Measurements from ENCODE around the gene LOC101059915.
"Not testable (repeated sequence)": the region's sequence is repeated elsewhere in the genome, so short reads cannot be mapped to it uniquely, and the experiment has no call there.

Gene LOC101059915

DNA sequence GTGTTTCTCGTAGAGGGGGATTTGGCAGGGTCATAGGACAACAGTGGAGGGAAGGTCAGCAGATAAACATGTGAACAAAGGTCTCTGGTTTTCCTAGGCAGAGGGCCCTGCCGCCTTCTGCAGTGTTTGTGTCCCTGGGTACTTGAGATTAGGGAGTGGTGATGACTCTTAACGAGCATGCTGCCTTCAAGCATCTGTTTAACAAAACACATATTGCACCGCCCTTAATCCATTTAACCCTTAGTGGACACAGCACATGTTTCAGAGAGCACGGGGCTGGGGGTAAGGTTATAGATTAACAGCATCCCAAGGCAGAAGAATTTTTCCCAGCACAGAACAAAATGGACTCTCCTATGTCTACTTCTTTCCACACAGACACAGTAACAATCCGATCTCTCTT lies 22.9 kb upstream of the LOC101059915 start:
- DNase-seq = not testable (repeated sequence)

- DNase-seq = no peak
Measured at GRCh38 chrX:71650333-71650969, 16.9 kb upstream of the LOC101059915 start.

DNA sequence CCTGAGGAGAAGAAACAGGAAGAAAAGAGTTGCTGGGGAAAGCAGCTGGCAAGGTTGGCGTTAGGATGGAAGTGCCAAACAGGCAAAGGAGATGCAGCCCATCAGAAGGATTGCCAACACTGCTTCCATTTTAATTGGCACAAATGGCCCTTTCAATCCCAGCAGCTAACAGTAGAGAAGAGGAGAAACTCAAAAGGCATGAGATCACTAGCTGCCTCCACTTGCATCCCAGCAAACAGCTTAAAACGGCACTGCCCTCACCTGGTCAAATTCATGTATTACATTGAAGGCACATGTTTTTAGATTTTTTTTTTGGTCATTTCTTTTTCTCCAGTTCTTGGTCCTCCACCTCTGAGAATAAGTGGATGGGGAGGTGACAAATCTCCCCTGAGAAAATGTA lies 14.9 kb upstream of the LOC101059915 start:
- DNase-seq = peak; percentile 72

- DNase-seq = no peak
Measured at GRCh38 chrX:71653344-71653743, 14.0 kb upstream of the LOC101059915 start.

GRCh38 chrX:71657267-71657666 lies 10.1 kb upstream of the LOC101059915 start:
- no peak for DNase-seq

DNA sequence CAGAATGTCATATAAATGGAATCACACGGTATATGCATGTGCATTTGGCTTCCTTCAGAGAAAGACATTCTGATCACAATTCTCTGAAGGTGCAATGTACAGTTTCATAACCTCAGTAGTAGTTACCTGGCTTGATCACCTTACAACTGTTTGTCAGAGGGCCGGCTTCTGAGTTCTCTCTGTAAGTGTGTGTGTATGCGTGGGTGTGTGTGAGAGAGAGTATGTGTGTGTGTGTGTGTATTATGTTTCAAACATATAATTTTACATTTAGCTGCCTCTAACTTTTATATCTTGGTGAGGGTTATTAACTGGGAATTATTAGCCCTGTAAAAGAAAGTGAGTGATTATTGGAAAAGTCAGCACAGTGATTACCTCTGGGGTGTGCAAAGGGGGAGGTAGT lies 8.0 kb upstream of the LOC101059915 start:
- DNase-seq = no peak

DNA sequence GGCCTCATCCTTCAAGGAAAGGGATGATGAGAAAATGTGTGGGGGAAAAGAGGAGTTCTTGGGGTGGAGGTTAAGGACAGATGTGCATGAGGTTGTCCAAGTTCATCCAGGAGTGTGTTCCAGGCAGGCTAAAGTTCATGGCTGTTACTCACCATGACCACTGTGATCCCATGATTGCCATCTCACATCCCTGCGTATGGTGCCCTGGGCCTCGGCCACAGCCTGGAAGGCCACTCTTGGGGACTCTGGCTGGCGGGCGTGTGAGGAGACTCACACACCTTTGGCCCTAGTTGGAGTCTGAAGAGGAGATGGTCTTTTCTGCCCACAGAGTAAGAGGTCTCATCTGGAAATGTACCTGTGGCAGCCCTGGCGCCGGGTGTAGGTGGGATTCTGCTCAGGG lies 7.4 kb upstream of the LOC101059915 start:
- no peak for DNase-seq

DNA sequence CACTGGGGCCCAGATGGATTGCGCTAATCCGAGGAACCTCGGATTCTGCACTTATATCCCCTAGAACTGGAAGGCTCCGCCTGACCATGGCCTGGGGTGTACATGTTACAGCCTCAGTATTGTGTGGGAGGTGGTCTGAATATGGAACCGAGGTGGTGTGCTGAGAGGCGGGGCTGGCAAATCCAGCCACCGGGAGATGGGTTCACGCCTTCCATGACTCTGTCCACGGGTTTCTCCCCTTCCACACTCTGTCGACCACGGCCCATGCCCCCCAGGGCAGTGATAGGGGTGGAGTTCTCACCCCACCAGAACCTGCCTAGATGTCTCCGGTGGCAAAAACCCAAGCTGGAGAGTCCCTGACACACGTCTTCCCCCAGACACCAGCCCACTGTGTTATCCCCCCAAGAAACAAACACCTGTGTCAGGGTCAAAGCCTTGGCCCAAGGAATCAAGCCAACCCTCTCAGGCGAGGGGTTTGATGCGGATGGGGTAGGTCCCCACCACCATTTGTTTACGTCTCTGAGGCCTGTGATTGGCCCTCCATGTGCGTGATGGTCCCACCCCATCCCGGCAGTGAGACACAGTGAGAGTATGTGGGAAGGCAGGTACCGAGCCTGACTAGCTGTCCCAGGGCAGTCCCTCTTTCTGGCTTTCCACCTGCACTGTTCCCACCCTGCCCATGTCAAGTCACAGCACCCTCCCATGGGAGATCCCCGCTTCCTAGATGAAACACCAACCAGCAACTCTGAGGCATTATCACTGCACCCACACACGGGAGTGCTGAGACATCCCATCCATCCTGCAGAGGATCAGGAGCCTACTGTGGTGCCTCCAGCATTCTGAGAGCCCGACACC lies 6.6 kb upstream of the LOC101059915 start:
- no peak for DNase-seq

DNA sequence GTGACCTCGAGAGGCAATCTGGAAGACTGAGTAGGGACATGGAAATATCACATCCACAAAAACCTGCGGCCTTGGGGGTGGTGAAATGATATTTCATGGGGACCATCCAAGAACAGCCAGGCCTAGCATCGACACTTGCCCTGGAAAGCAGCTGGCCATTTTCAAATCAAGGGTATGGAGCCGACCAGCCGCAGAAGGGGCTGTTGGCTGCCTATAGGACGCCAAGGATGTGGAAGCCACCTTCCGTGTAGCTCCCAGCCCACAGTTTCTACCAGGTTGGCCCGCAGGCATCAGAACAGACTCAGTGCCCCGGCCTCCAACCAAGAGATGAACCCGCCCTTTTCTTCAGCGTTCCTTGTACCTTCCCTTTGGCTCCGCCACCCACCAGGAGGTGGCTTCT lies 5.4 kb upstream of the LOC101059915 start:
- DNase-seq = no peak

GRCh38 chrX:71662654-71663053 lies 4.7 kb upstream of the LOC101059915 start:
- DNase-seq = not testable (repeated sequence)

DNA sequence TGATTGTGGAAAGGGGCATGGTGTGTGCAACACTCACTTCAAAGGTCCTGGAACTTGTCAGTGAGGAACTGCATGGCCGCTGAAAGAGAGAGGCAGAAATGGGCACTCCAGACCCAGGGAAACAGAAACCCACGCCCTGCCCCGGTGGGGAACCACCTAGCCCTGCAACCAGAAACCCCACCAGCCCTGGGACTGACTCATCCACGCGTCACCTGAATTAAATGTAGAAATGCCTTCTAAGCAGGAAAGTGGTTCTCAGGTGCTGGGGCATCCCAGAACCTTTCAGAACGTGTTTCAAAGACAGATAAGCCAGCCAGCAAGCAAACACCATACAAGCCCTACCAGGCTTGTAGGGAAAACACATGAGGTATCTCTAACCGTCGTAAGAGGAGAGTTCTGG lies 4.1 kb upstream of the LOC101059915 start:
- DNase-seq = not testable (repeated sequence)

- DNase-seq = not testable (repeated sequence)
Measured at GRCh38 chrX:71664202-71664601, 3.1 kb upstream of the LOC101059915 start.

GRCh38 chrX:71664889-71665491 lies 2.4 kb upstream of the LOC101059915 start:
- no peak for DNase-seq

- no peak for DNase-seq
Measured at GRCh38 chrX:71665747-71666146, 1.6 kb upstream of the LOC101059915 start.

GRCh38 chrX:71666240-71667223 lies 814 bp upstream of the LOC101059915 start:
- DNase-seq = no peak

DNA sequence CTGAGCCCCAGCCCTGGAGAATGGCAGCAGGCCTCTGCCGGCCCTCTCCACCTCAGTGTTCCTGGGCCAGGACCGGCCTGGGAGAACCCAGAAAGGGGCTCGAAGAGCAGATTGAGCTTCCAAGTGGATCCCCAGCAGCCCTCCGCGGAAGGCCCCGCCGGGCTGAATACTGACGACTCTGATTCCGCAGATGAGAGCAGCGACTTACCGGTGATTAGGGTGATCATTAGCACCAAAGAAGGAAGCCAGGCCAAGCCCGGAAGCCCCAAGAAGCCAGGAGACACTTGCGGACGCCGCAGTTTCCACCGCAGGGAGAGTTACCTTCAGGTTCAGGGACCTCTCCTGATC lies 876 bp downstream of the LOC101059915 start:
- no peak for DNase-seq

GRCh38 chrX:71669492-71669891 lies 2.1 kb downstream of the LOC101059915 start:
- no peak for DNase-seq

GRCh38 chrX:71669947-71670346 lies 2.6 kb downstream of the LOC101059915 start:
- peak; percentile 23 for DNase-seq

DNA sequence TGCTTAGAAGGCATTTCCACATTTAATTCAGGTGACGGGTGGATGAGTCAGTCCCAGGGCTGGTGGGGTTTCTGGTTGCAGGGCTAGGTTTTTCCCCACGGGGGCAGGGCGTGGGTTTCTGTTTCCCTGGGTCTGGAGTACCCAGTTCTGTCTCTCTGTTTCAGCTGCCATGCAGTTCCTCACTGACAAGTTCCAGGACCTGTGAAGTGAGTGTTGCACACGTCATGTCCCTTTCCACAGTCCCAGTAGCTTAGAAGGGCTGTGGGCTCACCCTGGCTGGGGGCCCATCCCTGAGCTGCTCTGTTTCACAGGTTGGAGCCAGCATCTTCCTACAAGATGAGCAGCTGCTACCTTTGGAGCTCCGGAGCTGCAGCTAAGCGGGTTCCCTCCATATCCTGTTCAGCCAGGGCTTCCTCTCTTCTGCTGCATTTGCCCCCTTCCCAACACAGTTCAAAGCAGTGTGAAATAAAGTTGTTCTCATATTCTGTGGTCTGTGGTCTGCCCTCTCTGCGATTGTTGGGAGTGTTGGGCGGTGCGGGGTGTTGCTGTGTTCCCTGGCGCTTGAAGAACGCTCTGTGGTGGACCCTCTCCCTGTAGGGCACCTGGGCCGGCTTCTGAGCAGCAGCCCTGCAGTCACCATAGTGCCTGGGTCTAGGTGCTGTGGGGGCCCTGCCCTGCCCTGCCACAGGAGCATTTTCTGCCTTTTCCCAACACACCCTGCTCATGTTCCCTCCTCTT lies 3.9 kb downstream of the LOC101059915 start:
- DNase-seq = no peak

DNA sequence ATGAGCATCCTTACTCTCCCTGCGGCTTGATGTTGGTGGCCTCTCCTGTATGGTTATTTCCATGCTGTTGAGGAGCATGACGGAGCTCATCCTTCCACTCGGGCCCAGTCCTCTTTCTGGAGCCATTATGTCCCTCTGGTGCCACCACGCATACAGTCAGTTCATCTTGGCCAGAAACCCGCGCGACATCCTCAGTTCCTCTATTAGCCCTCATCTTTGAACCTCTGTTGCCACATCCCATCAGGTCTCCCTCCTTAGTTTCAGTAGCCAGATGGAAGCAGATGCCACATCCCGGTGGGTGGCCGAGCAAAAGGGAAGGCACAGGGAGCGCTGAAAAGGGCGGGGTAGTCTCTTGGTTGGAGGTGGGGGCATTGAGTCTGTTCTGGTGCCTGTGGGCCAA lies 4.6 kb downstream of the LOC101059915 start:
- no peak for DNase-seq

- not testable (repeated sequence) for DNase-seq
Measured at GRCh38 chrX:71675636-71676035, 8.3 kb downstream of the LOC101059915 start.
